K562 (cell line): Measurements from ENCODE around the gene TCF4. TPM values are rescaled to one million over a fixed set of nuclear protein-coding genes. Genes with fewer than 3 reads are reported as not detected.

Experiments used
- ATAC-seq: fragments of 200-7000 bp; cut with Tn5 transposase; 3 replicates; pipeline ENCODE4 v1.9.1; 2020; ENCODE audit warnings: moderate library complexity
- BruUV-seq: library from RNA; stranded (reverse); fragments of 400-500 nt; replicated peaks from 2 replicates; lab custom pipeline; 2021; lab: Mats Ljungman, UMichigan
- CTCF ChIA-PET: fragments of 300-600 bp; formaldehyde crosslinking; extraction: SDS; loops from one replicate; lab custom pipeline; 2021; ENCODE audit warnings: low intra/inter-chr PET ratio; lab: Yijun Ruan, JAX
- POLR2A ChIA-PET: fragments of 300-600, 350-650 bp; sonication (Branson Sonifier 250); formaldehyde crosslinking; extraction: SDS; loops from one replicate; lab custom pipeline; 2021; ENCODE audit warnings: antibody characterized with exemption, inconsistent platforms; lab: Yijun Ruan, JAX
- DNase-seq, 4 experiments: peaks; one replicate each; pipeline versions ENCODE4 v3.0.0 to v3.0.0-alpha.2; 2011 to 2018; ENCODE audit warnings: low spot score in 3 of 4, mixed read lengths in 3 of 4; ENCODE audit errors: extremely low read depth in 1 of 4
- FAIRE-seq: peaks from 2 replicates; lab custom pipeline; 2011; peaks lifted over from hg19 to GRCh38; lab: Jason Lieb, UNC
- H2AFZ ChIP-seq: 2 replicates; pipeline ENCODE4 v1.6.0; 2011; ENCODE audit warnings: low read depth, low read length, control low read depth, inconsistent platforms
- H3K27ac ChIP-seq: fragments of 200-600 bp; 3 replicates; pipeline ENCODE4 v1.8.0; 2011; ENCODE audit warnings: low read depth, mild to moderate bottlenecking, control low read depth, inconsistent platforms, low read length, moderate library complexity, mixed read lengths; ENCODE audit errors: extremely low read depth
- H3K27me3 ChIP-seq, 2 experiments: fragments of 300-600 bp in 1 of 2; 2 replicates in 1 of 2; 3 replicates in 1 of 2; pipeline versions ENCODE4 v1.6.0 to v1.8.0; 2011; ENCODE audit warnings: inconsistent platforms in 2 of 2, low read length in 2 of 2, mild to moderate bottlenecking in 1 of 2, mixed read lengths in 1 of 2, moderate library complexity in 1 of 2; ENCODE audit not compliant: control insufficient read depth in 2 of 2, insufficient read depth in 2 of 2
- H3K36me3 ChIP-seq: fragments of 300-600 bp; 3 replicates; pipeline ENCODE4 v1.8.0; 2011; ENCODE audit warnings: mild to moderate bottlenecking, low read length, inconsistent platforms; ENCODE audit not compliant: control insufficient read depth, insufficient read depth
- H3K4me1 ChIP-seq, 2 experiments: fragments of 200-600 bp in 1 of 2; replicated peaks in 1 of 2; 2 replicates in 1 of 2; 3 replicates in 1 of 2; pipeline versions ENCODE4 v1.5.1 to v1.8.0; 2011; ENCODE audit warnings: inconsistent platforms in 2 of 2, low read length in 2 of 2, mild to moderate bottlenecking in 1 of 2, mixed read lengths in 1 of 2, moderate library complexity in 1 of 2; ENCODE audit not compliant: control insufficient read depth in 2 of 2, insufficient read depth in 2 of 2
- H3K4me2 ChIP-seq: 2 replicates; pipeline ENCODE4 v1.6.1; 2011; ENCODE audit warnings: low read length, control low read depth, inconsistent platforms, mixed read lengths; ENCODE audit not compliant: insufficient read depth
- H3K4me3 ChIP-seq: fragments of 200-600 bp; sonication (generic), shearing (Covaris generic); 2 replicates; pipeline ENCODE4 v1.5.1; 2016; ENCODE audit warnings: control low read depth, inconsistent platforms
- H3K79me2 ChIP-seq: fragments of 200-600 bp; 3 replicates; pipeline ENCODE4 v1.8.0; 2011; ENCODE audit warnings: low read length, inconsistent platforms; ENCODE audit not compliant: control insufficient read depth, insufficient read depth
- H3K9ac ChIP-seq, 2 experiments: 2 replicates each; pipeline versions ENCODE4 v1.6.0 to v1.6.1; 2011; ENCODE audit warnings: low read depth in 2 of 2, low read length in 2 of 2, control low read depth in 1 of 2, inconsistent platforms in 1 of 2, mild to moderate bottlenecking in 1 of 2, mixed read lengths in 1 of 2; ENCODE audit not compliant: insufficient read depth in 1 of 2
- H3K9me1 ChIP-seq: one replicate; pipeline ENCODE4 v1.6.0; 2011; ENCODE audit warnings: inconsistent platforms, mild to moderate bottlenecking, low read length, moderate library complexity; ENCODE audit not compliant: control insufficient read depth, insufficient read depth
- H3K9me3 ChIP-seq: replicated peaks from 2 replicates; pipeline ENCODE4 v1.5.1; 2011; ENCODE audit warnings: low read depth, low read length, inconsistent platforms; ENCODE audit not compliant: control insufficient read depth, insufficient read depth
- H4K20me1 ChIP-seq: replicated peaks from 2 replicates; pipeline ENCODE4 v1.6.1; 2011; ENCODE audit warnings: low read length, inconsistent platforms, mixed read lengths; ENCODE audit not compliant: control insufficient read depth, insufficient read depth
- CC2D1A ChIP-seq: fragments of 450-650 bp; IDR thresholded peaks from 2 replicates; pipeline ENCODE4 v1.6.1; 2017; ENCODE audit warnings: mild to moderate bottlenecking
- ESRRA ChIP-seq: fragments of 450-650 bp; IDR thresholded peaks from 2 replicates; pipeline ENCODE4 v1.6.1; 2014; ENCODE audit warnings: low read depth, mild to moderate bottlenecking, moderate library complexity, borderline replicate concordance
- FOXP1 ChIP-seq: sonication (generic); formaldehyde crosslinking; IDR thresholded peaks from 2 replicates; pipeline ENCODE4 v1.8.0; 2022; ENCODE audit warnings: mild to moderate bottlenecking, missing genetic modification reagents
- HBP1 ChIP-seq: fragments of 450-650 bp; formaldehyde crosslinking; IDR thresholded peaks from 2 replicates; pipeline ENCODE4 v1.4.0; 2022; ENCODE audit warnings: missing genetic modification characterization
- KLF6 ChIP-seq: fragments of 250-450 bp; sonication (Bioruptor Pico); IDR thresholded peaks from 2 replicates; pipeline ENCODE4 v1.4.0; 2020; ENCODE audit warnings: mild to moderate bottlenecking, moderate library complexity, borderline replicate concordance
- MAFF ChIP-seq: IDR thresholded peaks from 2 replicates; pipeline ENCODE4 v1.6.1; 2012; ENCODE audit warnings: low read length, improper control_type of control experiment
- MED1 ChIP-seq: sonication (generic); formaldehyde crosslinking; IDR thresholded peaks from 2 replicates; pipeline ENCODE4 v1.8.1; 2023; ENCODE audit warnings: missing genetic modification reagents, borderline replicate concordance
- NFIC ChIP-seq: fragments of 450-650 bp; IDR thresholded peaks from 2 replicates; pipeline ENCODE4 v1.6.1; 2017; ENCODE audit warnings: mild to moderate bottlenecking, inconsistent platforms
- RBM15 ChIP-seq: fragments of 200-400 bp; formaldehyde crosslinking; IDR thresholded peaks from 2 replicates; pipeline ENCODE4 v1.6.1; 2018; ENCODE audit warnings: mild to moderate bottlenecking, low read length, moderate library complexity; ENCODE audit not compliant: insufficient read depth
- SMC3 ChIP-seq: conservative IDR thresholded peaks from 2 replicates; pipeline ENCODE4 v1.6.1; 2011; ENCODE audit warnings: low read depth, low read length, improper control_type of control experiment; ENCODE audit not compliant: insufficient read depth
- SNAPC5 ChIP-seq: fragments of 250-450 bp; sonication (Bioruptor Pico); IDR thresholded peaks from 2 replicates; pipeline ENCODE4 v1.8.0; 2021; ENCODE audit warnings: moderate library complexity, mild to moderate bottlenecking, inconsistent platforms
- STAT6 ChIP-seq: sonication (generic); formaldehyde crosslinking; IDR thresholded peaks from 2 replicates; pipeline ENCODE4 v1.8.1; 2023; ENCODE audit warnings: mild to moderate bottlenecking, missing genetic modification reagents
- TEAD1 ChIP-seq, 2 experiments: fragments of 450-650 bp in 1 of 2; sonication (generic) in 1 of 2; formaldehyde crosslinking; IDR thresholded peaks; 2 replicates each; pipeline versions ENCODE4 v1.4.0 to v1.8.0; 2020 to 2022; ENCODE audit warnings: mild to moderate bottlenecking in 2 of 2, missing genetic modification reagents in 1 of 2
- THRB ChIP-seq: fragments of 450-650 bp; formaldehyde crosslinking; conservative IDR thresholded peaks from 2 replicates; pipeline ENCODE4 v1.4.0; 2022; ENCODE audit warnings: mild to moderate bottlenecking, missing genetic modification characterization
- ZNF232 ChIP-seq: sonication (generic); formaldehyde crosslinking; IDR thresholded peaks from 2 replicates; pipeline ENCODE4 v1.8.0; 2022; ENCODE audit warnings: mild to moderate bottlenecking, missing genetic modification reagents
- ZNF740 ChIP-seq, 3 experiments: fragments of 200-800 bp in 1 of 3; sonication (Bioruptor generic) in 1 of 3; sonication (generic) in 1 of 3; formaldehyde crosslinking in 1 of 3; IDR thresholded peaks; 2 replicates each; pipeline versions ENCODE4 v1.6.1 to v1.8.0; 2016 to 2022; ENCODE audit warnings: mild to moderate bottlenecking in 2 of 3, missing compliant biosample characterization in 2 of 3, missing genetic modification characterization in 2 of 3, missing genetic modification reagents in 1 of 3
- ZNF830 ChIP-seq: fragments of 250-450 bp; sonication (Bioruptor Pico); IDR thresholded peaks from 2 replicates; pipeline ENCODE4 v1.5.0; 2021; ENCODE audit warnings: mild to moderate bottlenecking
- WGBS: fragments of 100-300 bp; shearing (Covaris generic); methylation state at CpG from one replicate; pipeline ENCODE4 v1.1.6; 2016; ENCODE audit warnings: low coverage, mixed read lengths; ENCODE audit not compliant: insufficient coverage; ENCODE audit errors: missing lambda C conversion rate; 5-methylcytosine and 5-hydroxymethylcytosine counted together
- in situ Hi-C: fragments of 300-500 bp; cut with MboI; formaldehyde crosslinking; loops from 4 replicates; pipeline ENCODE4 v1.15.0; 2018; ENCODE audit warnings: inconsistent platforms, mixed read lengths
- intact Hi-C: fragments of 100-400 bp; cut with micrococcal nuclease; formaldehyde crosslinking; loops from 2 replicates; pipeline ENCODE4 v1.14.2; 2022
- polyA plus RNA-seq, 8 experiments: library from polyadenylated mRNA; depleted of rRNA in 4 of 8; stranded (reverse) in 5 of 8; unstranded in 3 of 8; fragments of >200 nt; fragmentation: Nextera tagmentation in 2 of 8; fragmentation: Illumina TruSeq in 1 of 8; extraction: Ambion mirVana in 2 of 8; extraction: Trizol in 1 of 8; gene quantifications; 2 replicates each; pipeline versions ENCODE4 v1.2.1 to v1.2.3, GENCODE V29; 2011 to 2014; ENCODE audit warnings: inconsistent platforms in 1 of 8, missing spikeins in 1 of 8
- total RNA-seq, 7 experiments: library from RNA; depleted of rRNA in 6 of 7; stranded (reverse); fragments of >200 nt in 6 of 7; fragmentation: Illumina TruSeq in 2 of 7; extraction: Trizol in 2 of 7; gene quantifications; 2 replicates each; pipeline versions ENCODE4 v1.2.1 to v1.2.3, GENCODE V29; 2011 to 2021; ENCODE audit warnings: low replicate concordance in 1 of 7

The TCF4 gene
- total and polyA plus RNA-seq, 9 of the 15 experiments (the other 6 are each of a cell fraction or from before 2014, with no cell fraction given) = 4.8 to 24.7 (median 15.2) TPM

GRCh38 chr18:55584201-55584600 is 3.8 kb downstream of the TCF4 start:
- H3K4me2 ChIP-seq = no peak overlapping the region
- H3K27me3 ChIP-seq = no peaks in the 10 kb centered on the region
- no peak overlapping the region for H3K27ac ChIP-seq
- FAIRE-seq (no peak), ATAC-seq (no peak), DNase-seq (no peak)
- H3K4me1 ChIP-seq = no peaks in the 10 kb centered on the region; a peak in 2 of 5 replicates
- no peaks in the 10 kb centered on the region for H4K20me1 ChIP-seq
- CTCF ChIA-PET = no interaction called here
- H3K9ac ChIP-seq = no peak overlapping the region
- POLR2A ChIA-PET = no interaction called here
- no peak overlapping the region for H2AFZ ChIP-seq
- peaks cover 40% of the 10 kb centered on the region for H3K79me2 ChIP-seq
- intact Hi-C loops = no loop called here
- H3K4me3 ChIP-seq = no peak overlapping the region
- no TSS peak for BruUV-seq
- no peaks in the 10 kb centered on the region for H3K9me3 ChIP-seq
- no peaks in the 10 kb centered on the region for H3K9me1 ChIP-seq
- H3K36me3 ChIP-seq = peaks cover 4% of the 10 kb centered on the region; the same call in 1 of the 3 replicates
- 61% methylated on average over 2 of the region's 2 CpGs for WGBS
- in situ Hi-C loops = no loop called here
- TF ChIP-seq MED1 (CRISPR knock-in tag) (no peak), SNAPC5 (no peak), THRB (CRISPR knock-in tag) (no peak), CC2D1A (no peak), ESRRA (no peak), ZNF830 (no peak), FOXP1 (CRISPR knock-in tag) (no peak), NFIC (no peak), HBP1 (no peak), RBM15 (no peak), STAT6 (no peak), TEAD1 (CRISPR knock-in tag; IDR thresholded peaks at IDR 0.05) (no peak), ZNF232 (CRISPR knock-in tag) (no peak), SMC3 (no peak), KLF6 (CRISPR knock-in tag) (no peak), ZNF740 (CRISPR knock-in tag; IDR thresholded peaks at IDR 0.05) (no peak), ZNF740 (tag; IDR thresholded peaks at IDR 0.05) (no peak), MAFF (no peak)
